NB4 (cell line): ENCODE results near the gene TOMM40.

Source experiments
- MYC ChIP-seq: IDR thresholded peaks from 2 replicates; pipeline ENCODE4 v1.6.1; 2011; ENCODE audit warnings: low read depth, low read length
- POLR2A ChIP-seq: IDR thresholded peaks from 2 replicates; pipeline ENCODE4 v1.6.1; 2011; ENCODE audit warnings: mild to moderate bottlenecking; ENCODE audit not compliant: insufficient read length; ENCODE audit errors: extremely low read depth
- TF ChIP-seq, protein P1 (sequence below): IDR thresholded peaks from one replicate; pipeline ENCODE4 v1.5.1; 2012; ENCODE audit warnings: low read depth, low read length
- TF ChIP-seq, protein P2 (sequence below): IDR thresholded peaks from 2 replicates; pipeline ENCODE4 v1.6.1; 2011; ENCODE audit warnings: low read depth, low read length

- TF ChIP-seq, protein P1, sequence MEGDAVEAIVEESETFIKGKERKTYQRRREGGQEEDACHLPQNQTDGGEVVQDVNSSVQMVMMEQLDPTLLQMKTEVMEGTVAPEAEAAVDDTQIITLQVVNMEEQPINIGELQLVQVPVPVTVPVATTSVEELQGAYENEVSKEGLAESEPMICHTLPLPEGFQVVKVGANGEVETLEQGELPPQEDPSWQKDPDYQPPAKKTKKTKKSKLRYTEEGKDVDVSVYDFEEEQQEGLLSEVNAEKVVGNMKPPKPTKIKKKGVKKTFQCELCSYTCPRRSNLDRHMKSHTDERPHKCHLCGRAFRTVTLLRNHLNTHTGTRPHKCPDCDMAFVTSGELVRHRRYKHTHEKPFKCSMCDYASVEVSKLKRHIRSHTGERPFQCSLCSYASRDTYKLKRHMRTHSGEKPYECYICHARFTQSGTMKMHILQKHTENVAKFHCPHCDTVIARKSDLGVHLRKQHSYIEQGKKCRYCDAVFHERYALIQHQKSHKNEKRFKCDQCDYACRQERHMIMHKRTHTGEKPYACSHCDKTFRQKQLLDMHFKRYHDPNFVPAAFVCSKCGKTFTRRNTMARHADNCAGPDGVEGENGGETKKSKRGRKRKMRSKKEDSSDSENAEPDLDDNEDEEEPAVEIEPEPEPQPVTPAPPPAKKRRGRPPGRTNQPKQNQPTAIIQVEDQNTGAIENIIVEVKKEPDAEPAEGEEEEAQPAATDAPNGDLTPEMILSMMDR = no peak
- TF ChIP-seq POLR2A (no peak), MYC (no peak)
- TF ChIP-seq, protein P2, sequence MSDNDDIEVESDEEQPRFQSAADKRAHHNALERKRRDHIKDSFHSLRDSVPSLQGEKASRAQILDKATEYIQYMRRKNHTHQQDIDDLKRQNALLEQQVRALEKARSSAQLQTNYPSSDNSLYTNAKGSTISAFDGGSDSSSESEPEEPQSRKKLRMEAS = no peak
These were observed 6.8 kb downstream of the TOMM40 start for GRCh38 chr19:44897835-44898234.
